Fibroblast of villous mesenchyme (primary cell): ENCODE results near the gene FCAMR. TPM values are rescaled to one million over a fixed set of nuclear protein-coding genes. Genes with fewer than 3 reads are reported as not detected.

Experiments
- DNase-seq: peaks from one replicate; pipeline ENCODE4 v3.0.0-alpha.2; 2010; ENCODE audit warnings: low read depth
- H3K4me3 ChIP-seq: 2 replicates; pipeline ENCODE4 v1.5.1; 2011; ENCODE audit warnings: low read depth, mild to moderate bottlenecking, low read length
- total RNA-seq: library from RNA; depleted of rRNA; stranded (reverse); fragments of >200 nt; gene quantifications from 2 replicates; pipeline ENCODE4 v1.2.3, GENCODE V29; 2012
- TF ChIP-seq, protein P1 (sequence below): IDR thresholded peaks from 2 replicates; pipeline ENCODE4 v1.5.1; 2012; ENCODE audit warnings: low read depth, mild to moderate bottlenecking, low read length; ENCODE audit not compliant: insufficient read depth

The FCAMR gene
- total RNA-seq, 1 donor = not detected

DNA sequence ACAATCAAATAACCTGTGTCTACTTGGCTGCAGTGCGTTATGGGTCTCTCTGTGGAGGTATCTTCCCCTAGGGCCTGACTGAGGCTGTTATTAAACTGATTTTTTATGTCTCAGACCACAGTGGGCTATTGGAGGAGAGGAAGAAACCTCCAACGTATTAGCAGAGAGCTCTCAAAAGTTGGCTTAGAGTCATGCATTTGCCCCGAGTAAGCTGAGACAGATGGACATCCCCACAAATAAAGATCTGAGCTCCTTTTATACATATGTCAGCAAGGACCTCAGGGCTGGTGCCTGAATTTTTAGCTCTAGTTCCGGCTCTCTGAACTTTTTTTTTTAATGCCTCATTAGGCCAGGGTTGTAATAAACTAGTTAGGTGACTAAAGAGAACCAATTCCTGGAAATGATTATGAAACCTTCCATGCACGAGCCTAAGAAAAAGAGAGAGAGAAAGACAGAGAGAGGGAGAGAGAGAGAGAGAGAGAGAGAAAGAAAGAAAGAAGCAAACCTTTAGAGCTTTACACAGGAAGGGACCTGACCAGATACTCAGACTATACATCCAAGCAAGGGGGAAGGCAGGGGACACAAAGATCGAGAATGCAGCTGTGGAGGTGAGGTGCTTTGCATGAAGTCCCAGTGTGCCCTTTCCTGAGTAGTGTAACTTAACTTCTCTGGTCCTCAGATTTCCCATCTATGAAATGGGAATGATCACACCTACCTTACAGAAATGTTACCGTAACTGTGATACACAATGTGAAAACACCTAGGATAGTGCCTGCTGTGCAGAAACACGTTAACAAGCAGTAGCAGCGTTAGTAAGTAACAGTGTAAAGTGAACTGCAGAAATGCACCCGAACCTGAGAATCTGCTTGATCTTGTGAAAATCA is 15.6 kb downstream of the FCAMR start:
- H3K4me3 ChIP-seq = no peak overlapping the region
- TF ChIP-seq, protein P1, sequence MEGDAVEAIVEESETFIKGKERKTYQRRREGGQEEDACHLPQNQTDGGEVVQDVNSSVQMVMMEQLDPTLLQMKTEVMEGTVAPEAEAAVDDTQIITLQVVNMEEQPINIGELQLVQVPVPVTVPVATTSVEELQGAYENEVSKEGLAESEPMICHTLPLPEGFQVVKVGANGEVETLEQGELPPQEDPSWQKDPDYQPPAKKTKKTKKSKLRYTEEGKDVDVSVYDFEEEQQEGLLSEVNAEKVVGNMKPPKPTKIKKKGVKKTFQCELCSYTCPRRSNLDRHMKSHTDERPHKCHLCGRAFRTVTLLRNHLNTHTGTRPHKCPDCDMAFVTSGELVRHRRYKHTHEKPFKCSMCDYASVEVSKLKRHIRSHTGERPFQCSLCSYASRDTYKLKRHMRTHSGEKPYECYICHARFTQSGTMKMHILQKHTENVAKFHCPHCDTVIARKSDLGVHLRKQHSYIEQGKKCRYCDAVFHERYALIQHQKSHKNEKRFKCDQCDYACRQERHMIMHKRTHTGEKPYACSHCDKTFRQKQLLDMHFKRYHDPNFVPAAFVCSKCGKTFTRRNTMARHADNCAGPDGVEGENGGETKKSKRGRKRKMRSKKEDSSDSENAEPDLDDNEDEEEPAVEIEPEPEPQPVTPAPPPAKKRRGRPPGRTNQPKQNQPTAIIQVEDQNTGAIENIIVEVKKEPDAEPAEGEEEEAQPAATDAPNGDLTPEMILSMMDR = no peak
- no peak for DNase-seq

DNA sequence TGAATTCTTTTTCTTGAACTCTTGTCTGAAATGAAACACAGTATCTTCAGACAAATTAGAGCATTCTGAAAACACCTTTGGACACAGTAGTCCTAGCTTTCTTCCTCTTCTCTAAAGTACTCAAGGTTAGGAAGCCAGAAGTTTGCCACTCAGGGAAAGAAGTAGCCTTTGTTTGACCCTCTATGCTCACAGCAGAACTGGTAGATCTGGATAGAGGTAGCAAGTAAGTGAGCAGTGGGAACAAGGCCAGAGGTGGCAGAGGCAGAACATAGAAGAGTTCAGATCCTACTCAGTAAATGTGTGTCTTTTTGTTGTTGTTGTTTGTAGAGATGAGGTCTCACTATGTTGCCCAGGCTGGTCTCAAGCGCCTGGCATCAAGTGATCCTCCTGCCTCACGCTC is 16.6 kb downstream of the FCAMR start:
- H3K4me3 ChIP-seq = no peak overlapping the region
- TF ChIP-seq, protein P1 = no peak
- DNase-seq = no peak

DNA sequence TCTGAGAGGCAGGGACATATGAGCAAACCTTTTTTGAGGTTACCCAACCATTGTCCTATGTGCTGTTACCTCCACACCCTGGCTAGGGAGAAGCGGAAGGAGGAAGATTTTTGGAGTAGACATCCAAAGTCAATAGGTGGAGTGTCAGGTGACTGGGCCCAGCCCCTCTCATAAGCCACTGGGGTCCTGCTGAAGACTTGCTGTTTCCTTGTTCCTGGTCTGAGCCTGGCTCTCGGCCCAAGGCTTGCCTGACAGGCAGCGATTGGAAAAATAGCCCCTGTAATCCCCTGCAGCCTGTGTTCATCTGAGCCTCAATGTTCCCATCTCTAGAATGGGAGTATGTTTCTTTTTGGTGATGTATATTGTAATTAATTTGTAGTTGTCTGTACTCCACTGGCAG is 17.1 kb downstream of the FCAMR start:
- H3K4me3 ChIP-seq = no peak overlapping the region
- DNase-seq = no peak
- TF ChIP-seq, protein P1 = no peak

DNA sequence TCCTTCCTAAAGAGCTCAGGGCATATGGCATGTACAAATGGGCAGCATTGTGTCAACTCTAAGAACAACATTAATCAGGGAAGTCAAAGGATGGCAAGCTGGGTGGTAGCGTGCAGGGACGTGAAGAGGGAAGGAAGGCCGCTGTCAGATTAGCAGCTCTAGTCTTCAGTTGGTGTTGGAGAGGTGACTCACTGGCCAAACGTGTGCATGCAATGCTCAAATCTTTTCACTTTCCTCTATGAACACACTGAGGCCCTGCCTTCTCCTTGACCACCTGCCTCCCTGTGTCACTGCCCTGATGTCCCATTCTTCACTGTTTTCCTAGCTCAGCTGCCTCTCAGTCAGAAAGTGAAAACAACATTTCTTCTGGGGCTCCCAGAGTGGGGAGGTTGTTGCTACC is 18.1 kb downstream of the FCAMR start:
- H3K4me3 ChIP-seq = no peak overlapping the region
- TF ChIP-seq, protein P1 = no peak
- DNase-seq = no peak

DNA sequence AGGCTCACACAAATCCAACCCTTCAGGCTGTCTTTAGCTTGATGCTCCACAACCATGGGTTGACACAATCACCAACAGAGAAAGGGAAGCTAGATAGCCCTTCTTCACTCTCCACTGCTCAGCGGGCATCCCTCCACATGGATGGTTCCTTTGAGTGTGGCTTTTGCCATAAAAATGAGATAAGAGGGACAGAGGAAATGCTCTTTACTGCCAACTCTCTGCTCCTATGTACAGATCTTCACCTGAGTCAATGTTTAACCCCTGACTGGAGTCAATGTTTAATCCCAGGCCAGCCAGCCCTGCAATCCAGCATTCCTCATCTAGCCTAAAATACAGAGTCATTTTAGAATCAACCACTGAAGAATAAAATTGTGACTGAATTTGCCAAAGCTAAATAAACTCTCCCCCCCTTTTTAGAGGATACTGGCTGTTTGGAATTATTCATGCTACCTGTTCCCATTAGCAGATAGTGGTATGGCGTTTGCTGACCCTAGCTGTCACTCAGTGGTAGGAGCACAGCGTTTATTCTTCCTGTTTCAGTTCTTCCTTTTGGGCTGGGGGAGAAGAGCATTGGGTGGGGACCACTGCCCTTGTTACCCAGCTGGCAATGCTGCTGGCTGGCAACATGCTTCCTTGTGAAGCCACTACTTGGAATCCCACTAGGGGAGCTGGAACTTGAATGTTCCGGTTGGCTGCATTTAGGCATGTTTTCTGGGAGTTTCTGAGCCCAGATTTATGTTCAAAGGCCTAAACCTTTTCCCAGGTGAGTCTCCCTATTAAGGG is 18.8 kb downstream of the FCAMR start:
- H3K4me3 ChIP-seq = no peak overlapping the region
- DNase-seq = no peak
- TF ChIP-seq, protein P1 = no peak

DNA sequence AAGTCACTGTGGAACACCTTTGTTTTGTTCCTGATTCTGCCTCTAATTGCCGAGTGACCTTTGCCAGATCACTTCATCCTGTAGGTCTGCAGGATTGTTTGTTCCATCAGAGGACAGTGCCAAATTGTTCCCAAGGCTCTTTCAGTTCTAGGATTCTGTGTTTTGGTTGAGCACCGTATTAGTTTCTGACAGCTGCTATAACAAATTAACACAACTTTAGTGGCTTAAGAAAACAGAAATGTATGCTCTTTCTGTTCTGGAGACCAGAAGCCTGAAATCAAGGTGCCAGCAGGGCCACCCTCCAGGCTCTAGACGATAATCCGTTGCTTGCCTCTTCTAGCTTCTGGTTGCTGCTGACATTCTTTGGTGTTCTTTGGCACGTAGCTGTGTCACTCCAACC is 20.6 kb downstream of the FCAMR start:
- DNase-seq = no peak
- no peak overlapping the region for H3K4me3 ChIP-seq
- TF ChIP-seq, protein P1 = no peak
